HG02973 (cell line): ENCODE data around the gene FSTL4.

ENCODE experiments used
- ATAC-seq: cut with Tn5 transposase; IDR thresholded peaks from one replicate; pipeline ENCODE4 v1.9.1; 2021; ENCODE audit warnings: moderate library complexity; ENCODE audit not compliant: unreplicated experiment

The FSTL4 gene

GRCh38 chr5:133520991-133521706 lies 91.2 kb downstream of the FSTL4 start:
- ATAC-seq, result no peak

- ATAC-seq, result no peak
These were observed 92.3 kb downstream of the FSTL4 start for GRCh38 chr5:133520062-133520461.

- ATAC-seq, result no peak
These were observed 93.2 kb downstream of the FSTL4 start for GRCh38 chr5:133519191-133519590.

GRCh38 chr5:133514456-133514855 lies 97.9 kb downstream of the FSTL4 start:
- ATAC-seq, result no peak

GRCh38 chr5:133512896-133513295 lies 99.4 kb downstream of the FSTL4 start:
- no peak for ATAC-seq

- no peak for ATAC-seq
These were observed 100.6 kb downstream of the FSTL4 start for GRCh38 chr5:133511653-133512235.

GRCh38 chr5:133510634-133511262 lies 101.6 kb downstream of the FSTL4 start:
- no peak for ATAC-seq

GRCh38 chr5:133509742-133510079 lies 102.6 kb downstream of the FSTL4 start:
- ATAC-seq, result no peak

GRCh38 chr5:133508845-133509741 lies 103.2 kb downstream of the FSTL4 start:
- ATAC-seq, result no peak

GRCh38 chr5:133508331-133508730 lies 104.0 kb downstream of the FSTL4 start:
- no peak for ATAC-seq

- no peak for ATAC-seq
These were observed 106.2 kb downstream of the FSTL4 start for GRCh38 chr5:133506181-133506580.

GRCh38 chr5:133503511-133503910 lies 108.8 kb downstream of the FSTL4 start:
- ATAC-seq, result no peak

GRCh38 chr5:133499895-133500294 lies 112.4 kb downstream of the FSTL4 start:
- ATAC-seq, result no peak

GRCh38 chr5:133497608-133498348 lies 114.6 kb downstream of the FSTL4 start:
- no peak for ATAC-seq

GRCh38 chr5:133496631-133497030 lies 115.7 kb downstream of the FSTL4 start:
- ATAC-seq, result no peak

- ATAC-seq, result no peak
These were observed 117.5 kb downstream of the FSTL4 start for GRCh38 chr5:133494923-133495246.

GRCh38 chr5:133494232-133494922 lies 118.0 kb downstream of the FSTL4 start:
- ATAC-seq, result no peak

- no peak for ATAC-seq
These were observed 122.7 kb downstream of the FSTL4 start for GRCh38 chr5:133489632-133490031.

- ATAC-seq, result no peak
These were observed 125.2 kb downstream of the FSTL4 start for GRCh38 chr5:133487093-133487492.

- ATAC-seq, result no peak
These were observed 126.9 kb downstream of the FSTL4 start for GRCh38 chr5:133485468-133485867.
